Fibroblast of skin of right biceps (primary cell): ENCODE data around the gene MED25.
A peak's percentile ranks its signal among the peaks of the same experiment; 100 is the strongest.

Experiments used
- DNase-seq: peaks from one replicate; pipeline ENCODE4 v3.0.0-alpha.2; 2013

Gene MED25

DNA sequence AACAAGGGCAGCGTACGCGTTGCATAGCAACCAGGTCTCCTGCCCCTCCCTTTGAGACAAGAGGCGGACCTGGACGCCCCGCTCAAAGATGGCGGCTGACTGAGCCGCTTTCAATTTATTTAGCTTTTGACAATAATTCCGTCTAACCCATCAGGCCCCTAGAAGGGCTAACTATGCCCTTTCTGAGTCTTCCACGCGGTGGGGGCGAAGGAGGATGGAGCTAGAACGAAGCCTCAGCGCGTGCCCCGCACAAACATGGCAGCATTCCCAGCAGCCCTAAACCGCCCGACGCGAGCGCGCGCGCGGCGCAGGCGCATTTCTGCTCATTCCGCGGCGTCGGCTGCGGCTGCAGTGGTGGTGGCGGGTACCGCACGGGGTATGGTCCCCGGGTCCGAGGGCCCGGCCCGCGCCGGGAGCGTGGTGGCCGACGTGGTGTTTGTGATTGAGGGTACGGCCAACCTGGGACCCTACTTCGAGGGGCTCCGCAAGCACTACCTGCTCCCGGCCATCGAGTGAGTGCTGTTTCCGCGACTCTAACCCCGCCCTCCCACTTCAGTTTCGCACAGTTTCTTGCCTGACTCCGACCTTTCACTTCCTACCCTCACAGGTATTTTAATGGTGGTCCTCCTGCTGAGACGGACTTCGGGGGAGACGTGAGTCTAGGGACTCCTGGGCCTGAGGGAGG, at the start of gene MED25:
TSS of gene MED25 (plus strand) at position 326 of the 685 bp plus-strand sequence. CDS start at position 379, 53 bp downstream.
- peak; percentile 83 for DNase-seq

DNA sequence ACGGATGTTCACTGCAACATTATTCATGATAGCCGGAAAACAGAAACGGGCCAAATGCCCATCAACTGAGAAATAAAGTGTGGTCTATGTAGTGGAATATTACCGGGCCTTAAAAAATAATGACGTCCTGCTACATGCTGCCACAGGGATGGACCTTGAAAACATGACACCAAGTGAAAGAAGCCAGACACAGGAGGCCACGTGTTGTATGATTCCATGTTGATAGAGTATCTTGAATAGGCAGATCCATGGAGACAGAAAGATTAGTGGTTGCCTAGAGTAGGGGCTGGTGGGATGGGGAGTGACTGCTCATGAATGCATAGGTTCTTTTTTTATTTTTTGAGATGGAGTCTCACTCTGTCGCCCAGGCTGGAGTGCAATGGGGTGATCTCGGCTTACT, 47.6 kb upstream of the MED25 start:
- DNase-seq, result no peak

DNA sequence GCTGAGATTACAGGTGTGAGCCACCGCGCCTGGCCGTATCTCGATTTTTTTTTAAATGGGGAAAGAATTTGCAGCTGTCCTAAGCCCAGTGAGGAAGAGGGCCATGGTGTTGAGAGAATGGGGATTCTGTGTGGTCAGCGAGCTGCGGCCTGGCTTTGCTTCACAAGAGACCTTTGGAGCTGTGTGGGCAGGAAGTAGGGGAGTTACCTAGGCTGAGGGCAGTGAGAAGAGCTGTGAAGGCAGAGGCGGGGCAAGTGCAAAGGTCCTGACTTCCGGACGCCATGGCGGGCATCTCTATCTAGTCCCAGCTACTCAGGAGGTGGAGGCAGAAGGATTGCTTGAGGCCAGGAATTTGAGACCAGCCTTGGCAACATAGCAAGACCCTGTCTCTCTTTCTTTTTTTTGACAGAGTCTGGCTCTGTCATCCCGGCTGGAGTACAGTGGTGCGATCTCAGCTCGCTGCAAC, 46.4 kb upstream of the MED25 start:
- DNase-seq, result no peak

DNA sequence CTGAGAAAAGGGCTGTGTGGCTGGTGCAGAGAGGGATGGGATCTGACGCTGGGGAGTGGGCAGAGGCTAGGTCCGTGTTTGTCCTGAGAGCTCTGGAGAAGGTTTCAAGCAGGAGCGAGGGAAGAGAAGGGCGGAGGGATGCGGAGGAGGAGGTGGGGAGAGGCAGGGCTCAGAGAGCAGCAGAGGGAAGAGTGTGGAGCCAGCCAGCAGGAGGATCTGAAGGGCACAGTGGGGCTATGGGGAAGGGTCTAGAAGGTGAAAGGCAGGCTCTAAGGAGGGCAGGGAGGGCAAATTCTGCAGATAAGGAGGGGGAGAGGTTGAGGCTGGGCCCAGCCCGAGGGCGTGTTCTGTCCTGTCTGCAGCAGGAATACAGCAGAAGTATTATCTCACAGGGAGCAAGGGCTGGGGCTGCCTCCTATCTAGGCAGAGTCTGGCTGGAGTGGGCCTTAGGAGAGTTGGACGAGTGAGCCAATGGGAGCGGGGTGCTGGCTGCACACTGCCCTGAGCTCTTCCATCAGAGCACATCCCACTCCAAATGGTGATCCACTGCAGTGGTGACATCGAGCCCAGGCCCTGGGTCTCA, 45.1 kb upstream of the MED25 start:
- no peak for DNase-seq

DNA sequence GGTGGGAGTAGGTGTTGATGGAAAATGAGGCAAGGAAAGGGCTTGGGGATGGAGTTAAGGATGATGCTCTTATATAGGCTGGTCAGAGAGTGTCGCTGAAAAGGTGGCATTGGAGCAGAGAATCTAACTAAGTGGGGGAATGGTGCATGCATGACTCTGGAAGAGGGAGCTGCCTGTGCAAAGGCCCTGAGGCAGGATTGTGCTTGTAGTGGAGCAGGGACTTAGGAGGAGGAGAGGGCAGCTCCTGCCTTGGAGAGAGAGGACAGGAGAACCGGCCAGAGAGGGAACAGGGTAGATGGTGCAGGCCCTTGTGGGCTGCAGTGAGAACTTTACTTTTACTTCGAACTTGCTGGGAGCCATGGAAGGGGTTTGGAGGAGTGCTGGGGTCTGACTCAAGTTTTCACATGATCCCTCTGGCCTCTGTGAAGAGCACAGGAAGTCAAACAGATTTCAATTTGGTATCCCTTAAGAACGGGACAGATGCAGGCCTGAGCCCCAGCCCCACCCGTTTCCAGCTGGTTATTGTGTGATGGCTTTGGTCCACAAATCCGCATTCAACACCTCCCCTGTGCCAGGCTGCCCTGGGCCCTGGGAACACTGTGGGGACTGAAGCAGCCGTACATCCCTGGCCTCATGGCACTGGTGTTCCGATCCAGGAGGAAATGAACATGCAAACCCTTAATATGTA, 44.3 kb upstream of the MED25 start:
- no peak for DNase-seq

DNA sequence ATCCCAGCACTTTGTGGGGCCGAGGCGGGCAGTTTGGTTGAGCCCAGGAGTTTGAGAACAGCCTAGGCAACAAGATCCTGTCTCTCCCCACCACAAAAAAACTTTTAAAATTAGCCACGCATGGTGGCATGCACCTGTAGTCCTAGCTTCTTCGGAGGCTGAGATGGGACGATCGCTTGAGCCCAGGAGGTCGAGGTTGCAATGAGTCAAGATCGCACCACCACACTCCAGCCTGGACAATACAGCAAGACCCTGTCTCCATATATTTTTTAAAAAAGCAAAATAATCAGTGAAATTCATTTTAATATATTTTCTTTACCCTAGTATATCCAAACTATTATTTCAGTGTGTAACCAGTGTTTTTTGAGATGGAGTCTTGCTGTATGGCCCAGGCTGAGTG, 43.1 kb upstream of the MED25 start:
- no peak for DNase-seq

DNA sequence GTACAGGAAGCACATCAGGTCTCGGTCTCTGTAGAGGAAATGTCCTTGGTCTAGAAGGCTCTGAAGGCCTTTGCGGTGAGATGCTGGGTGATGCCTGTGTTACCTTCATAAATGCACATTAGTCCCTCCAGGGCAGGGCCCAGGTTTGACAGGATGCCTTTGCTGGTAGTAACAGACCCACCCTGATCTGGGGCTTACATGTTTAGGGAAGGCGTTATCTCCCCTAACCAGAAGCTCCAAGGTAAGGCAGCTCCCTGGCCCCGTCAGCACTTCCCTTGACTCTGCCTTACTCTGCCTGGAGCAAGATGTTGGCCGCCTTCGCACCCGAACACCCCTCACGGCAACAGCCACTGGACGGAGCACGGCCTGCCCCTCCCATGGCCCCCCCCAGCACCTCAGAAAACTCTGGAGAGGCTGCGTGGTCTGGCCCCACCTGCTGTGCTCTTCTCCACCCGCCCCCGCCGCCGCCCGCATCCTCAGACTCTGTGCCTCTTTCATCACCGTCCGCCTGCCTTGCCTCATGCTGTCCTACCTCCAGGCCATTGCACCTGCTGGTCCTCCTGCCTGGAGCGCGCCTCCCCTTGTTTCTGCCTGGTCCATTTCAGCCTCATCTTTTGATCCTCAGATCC, 42.2 kb upstream of the MED25 start:
- DNase-seq, result no peak

DNA sequence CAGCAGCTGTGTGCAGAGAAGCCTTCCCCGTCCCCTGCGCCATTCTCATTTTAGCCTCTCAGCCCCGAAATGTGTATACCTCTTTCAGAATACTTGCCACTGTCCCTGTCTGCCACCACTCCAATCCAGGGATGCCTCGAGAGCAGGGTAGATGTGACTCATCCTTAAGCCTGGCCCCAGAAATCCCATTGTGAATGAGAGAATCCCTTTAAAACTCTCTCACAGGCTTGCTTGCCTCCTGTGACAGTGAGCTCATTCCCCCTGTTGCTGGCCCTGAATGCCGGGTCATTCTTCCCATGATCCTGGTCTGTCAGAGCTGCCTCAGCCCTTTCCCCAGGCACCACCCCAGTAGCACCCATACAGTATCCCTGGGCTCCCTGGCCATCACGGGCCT, 41.7 kb upstream of the MED25 start:
- no peak for DNase-seq

DNA sequence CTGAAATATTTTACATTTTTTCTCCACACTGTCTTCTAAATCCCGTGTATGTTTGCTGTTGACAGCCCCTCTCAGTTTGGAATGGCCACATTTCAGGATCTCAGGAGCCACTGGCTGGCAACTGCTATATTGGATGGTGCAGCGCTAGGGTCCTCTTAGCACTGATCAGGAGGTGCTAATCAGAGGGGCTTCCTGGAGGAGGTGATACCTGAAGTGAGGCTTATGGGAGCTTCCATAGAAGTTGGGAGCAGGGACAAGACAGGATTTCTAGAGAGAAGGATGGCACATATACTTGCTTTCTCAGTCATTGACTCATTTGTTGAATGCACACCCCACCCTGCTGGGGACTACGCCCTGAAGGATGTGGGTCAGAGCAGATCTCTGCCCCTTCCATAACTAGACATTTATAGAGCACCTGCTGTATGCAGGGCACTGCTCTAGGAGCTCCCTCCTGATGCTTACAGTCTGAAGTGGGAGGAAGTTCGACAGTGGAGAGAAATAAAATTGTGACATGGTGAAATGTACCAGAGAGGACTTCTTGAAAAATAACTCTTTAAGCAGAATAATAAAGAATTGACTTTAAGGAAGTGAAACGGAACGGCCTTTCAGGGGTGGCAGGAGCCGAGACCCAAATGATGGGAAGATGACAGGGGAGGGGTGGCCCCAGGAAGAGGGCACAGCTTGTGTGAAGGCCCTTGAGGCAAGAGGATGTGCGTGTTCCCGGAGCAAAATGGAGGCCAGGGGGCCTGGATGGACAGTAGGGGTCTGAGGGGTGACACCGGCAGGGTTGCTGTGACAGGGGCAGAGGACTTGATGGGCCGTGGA, 38.1 kb upstream of the MED25 start:
- DNase-seq, result no peak

DNA sequence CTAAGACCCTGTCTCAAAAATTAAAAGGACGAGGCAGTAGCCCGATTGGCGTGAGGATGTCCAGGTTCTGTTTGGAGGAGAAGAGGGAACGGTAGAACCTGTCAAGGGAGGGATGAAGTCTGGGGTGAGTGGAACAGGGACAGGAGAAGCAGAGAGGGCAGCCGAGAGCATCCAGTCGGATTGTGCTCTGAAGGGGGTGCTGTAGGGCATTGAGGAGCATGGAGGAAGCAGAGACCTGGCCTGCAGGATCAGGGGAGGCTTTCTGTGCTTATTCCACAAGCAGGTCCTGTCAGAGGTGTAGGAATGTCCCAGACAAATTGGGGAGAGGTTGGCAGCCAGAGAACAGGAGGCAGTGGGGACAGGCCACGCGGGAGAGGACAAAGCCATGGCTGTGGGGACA, 37.2 kb upstream of the MED25 start:
- DNase-seq, result no peak

DNA sequence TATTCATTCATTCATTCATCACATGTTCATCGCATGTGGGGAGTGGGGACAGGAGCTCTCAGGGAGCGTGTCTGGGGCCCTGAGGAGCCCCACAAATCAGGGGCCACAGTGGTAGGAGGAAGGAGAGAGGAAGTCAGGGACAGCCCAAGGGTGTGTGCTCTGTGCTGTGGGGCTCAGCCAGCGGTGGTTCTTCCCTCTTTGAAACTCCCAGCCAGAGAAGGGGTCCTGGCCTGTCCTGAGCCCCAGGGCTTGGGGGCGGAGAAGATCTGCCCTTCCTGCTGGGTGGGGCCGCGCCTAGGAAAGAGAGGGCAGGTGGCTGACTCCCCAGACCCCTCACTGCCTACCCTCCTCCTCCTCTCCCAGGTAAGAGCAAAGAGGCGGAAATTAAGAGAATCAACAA, 36.7 kb upstream of the MED25 start:
- DNase-seq, result no peak

DNA sequence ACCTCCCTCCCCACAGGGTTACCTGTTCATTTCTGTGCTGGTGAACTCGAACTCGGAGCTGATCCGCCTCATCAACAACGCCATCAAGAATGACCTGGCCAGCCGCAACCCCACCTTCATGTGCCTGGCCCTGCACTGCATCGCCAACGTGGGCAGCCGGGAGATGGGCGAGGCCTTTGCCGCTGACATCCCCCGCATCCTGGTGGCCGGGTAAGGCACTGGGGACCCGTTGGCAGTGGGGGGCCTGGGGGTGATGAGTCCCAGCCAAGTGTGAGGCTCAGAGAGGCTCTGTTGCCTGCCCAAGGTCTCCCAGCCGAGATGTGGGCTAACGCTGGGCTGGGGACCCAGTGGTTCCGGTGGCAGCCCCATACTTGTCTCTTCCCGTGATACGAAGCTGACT, 35.6 kb upstream of the MED25 start:
- DNase-seq, result no peak

DNA sequence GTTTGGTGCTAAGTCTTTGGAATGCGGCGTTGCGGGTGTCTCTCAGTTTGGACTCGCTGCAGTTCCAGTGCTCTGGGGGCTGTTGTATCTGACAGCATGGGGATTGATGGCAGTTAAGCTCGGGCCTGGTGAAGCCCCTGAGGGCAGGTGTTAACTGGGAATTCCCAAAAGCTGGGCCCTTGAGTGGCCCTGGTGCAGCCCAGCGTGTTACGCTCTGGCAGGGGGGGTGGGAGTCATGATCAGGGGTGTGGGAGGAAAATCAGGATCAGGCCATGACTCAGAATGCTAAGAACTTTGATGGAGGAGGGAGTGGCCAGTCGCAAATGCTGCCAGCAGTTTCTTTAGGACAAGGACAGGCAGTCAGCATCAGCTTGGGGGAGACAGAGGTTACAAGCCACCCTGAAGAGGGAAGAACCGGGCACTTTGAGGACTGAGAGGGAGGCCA, 31.7 kb upstream of the MED25 start:
- DNase-seq, result peak; percentile 66

DNA sequence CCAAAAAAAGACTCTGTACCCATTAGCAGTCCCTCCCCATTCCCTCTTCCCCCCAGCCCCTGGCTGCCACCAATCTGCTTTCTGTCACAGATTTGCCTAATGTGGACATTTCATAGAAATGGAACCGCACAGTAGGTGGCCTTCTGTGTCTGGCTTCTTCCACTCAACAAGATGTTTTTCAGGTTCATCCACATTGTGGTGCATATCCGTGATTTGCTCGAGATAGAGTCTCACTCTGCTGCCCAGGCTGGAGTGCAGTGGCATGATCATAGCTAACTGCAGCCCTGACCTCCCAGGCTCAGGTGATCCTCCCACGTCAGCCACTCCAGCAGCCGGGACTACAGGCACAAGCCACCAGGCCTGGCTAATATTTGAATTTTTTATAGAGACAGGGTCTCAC, 30.3 kb upstream of the MED25 start:
- DNase-seq, result no peak

DNA sequence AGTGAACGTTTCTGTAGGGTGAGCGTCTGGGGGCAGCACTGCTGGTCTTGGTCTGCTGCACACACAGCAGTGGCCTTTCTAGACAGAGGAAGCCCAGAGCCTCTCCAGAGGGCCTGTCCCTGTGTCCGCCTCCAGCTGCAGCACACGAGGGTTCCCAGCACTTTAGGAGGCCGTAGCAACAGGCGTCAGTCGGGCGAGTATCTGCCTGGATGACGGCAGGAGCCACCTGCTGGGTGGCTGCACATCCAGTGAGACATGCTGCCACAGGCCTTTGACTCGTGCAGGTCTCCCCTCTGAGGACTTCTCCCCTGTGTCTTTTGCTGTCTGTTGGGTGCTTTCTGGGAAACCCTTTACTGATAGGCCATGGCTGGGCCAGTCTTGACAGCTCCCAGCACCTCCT, 29.2 kb upstream of the MED25 start:
- DNase-seq, result no peak

DNA sequence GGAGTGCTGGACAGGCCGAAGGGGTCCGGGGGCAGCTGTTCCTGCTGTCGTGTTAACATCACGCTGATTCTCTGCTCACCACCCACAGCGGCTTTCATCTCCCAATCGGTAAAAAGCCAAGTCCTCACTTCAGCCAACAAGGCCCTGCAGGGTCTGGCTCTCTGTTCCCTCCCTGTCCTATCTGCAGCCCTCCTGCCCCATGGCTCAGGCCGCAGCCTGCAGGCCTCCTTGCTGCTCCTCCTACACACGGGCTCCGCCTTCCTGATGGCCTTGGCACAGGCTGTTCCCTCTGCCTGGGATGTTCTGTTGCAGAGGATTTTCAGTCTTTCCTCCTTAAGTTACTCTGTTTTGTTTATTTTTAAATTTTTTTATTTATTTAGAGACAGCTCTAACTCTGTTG, 27.2 kb upstream of the MED25 start:
- DNase-seq, result no peak

DNA sequence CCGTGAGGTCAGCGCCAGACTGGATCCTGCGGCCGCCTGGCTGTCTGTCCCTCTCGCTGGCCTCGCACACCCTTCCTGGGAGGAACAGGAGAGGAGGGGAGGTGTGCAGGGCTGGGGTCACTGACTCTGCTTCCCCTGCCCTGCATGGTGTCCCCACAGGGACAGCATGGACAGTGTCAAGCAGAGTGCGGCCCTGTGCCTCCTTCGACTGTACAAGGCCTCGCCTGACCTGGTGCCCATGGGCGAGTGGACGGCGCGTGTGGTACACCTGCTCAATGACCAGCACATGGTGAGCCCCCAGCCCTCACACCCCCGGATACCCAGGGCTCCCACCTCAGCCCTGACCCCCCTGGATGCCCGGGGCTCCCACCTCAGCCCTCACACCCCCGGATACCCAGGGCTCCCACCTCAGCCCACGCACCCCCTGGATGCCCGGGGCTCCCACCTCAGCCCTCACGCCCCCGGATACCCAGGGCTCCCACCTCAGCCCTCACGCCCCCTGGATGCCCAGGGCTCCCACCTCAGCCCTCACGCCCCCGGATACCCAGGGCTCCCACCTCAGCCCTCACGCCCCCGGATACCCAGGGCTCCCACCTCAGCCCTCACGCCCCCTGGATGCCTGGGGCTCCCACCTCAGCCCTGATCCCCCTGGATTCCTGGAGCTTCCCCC, 26.2 kb upstream of the MED25 start:
- DNase-seq, result no peak

DNA sequence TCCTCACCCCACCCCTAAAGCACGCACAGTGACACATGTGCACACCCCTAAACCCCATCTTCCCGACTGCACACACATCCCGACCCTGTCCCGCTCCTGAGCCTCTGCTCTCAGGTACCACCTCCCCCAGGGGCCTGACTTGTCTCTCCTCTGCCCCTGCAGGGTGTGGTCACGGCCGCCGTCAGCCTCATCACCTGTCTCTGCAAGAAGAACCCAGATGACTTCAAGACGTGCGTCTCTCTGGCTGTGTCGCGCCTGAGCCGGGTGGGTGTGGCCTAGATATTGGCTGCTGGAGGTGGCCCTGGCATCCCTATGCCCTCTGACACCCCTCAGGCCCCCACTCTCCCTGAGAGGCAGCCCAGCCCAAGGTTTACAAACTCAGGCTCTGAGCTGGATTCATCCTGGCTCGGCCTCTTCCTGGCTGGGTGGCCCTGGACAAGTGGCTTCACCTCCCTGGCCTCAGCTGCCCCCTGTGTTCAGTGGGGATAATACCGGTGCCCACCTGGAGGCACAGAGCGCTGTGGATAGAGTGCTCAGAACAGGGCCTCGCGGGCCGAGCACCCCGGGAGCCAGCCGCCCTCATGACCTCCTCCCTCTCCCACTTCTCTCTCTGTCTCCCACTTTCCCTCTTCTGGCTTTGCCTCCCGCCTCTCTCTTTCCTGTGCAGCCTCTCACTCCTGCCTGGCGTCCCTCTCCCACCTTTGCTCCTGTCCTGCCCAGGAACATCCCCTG, 25.1 kb upstream of the MED25 start:
- DNase-seq, result no peak

DNA sequence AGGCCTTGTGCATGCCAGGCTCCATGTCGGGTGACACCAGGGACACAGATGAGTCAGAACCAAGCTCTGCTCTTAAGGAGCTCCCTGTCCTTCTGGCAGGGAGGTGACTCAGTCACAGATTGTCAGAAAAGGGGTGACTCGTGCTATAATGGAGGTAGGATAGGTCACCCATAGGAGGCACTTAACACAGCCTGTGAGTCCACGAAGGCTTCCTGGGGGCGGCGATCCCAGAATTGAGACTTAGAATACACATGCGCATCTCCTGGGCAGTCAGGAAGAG, 24.6 kb upstream of the MED25 start:
- peak; percentile 72 for DNase-seq

DNA sequence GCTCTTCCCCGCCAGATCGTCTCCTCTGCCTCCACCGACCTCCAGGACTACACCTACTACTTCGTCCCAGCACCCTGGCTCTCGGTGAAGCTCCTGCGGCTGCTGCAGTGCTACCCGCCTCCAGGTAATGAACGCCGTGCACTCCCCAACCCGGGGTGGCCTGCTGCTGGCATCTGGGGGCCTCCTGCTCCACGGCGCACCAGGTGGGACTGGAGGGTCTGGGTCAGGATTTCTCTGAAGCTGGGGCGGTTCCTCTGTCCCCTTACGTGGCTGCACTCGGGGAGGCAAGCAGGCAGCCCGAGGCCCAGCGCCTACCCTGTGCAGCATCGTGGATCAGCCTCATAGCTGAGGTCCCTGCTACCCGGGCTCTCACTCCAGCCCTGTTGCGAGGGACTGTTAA, 22.5 kb upstream of the MED25 start:
- no peak for DNase-seq

DNA sequence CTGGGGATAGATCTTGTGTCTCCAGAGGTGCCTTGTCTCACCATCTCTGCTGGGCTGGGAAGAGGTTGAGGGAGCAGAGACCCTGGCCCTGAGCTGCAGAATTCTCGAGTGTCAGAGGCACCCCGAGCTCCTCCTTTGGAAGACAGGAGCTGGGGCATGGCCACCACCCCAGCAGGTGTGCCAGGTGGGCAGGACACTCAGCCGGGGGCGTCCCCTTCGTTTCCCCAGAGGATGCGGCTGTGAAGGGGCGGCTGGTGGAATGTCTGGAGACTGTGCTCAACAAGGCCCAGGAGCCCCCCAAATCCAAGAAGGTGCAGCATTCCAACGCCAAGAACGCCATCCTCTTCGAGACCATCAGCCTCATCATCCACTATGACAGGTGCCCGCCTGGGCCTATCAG, 19.5 kb upstream of the MED25 start:
- DNase-seq, result no peak

DNA sequence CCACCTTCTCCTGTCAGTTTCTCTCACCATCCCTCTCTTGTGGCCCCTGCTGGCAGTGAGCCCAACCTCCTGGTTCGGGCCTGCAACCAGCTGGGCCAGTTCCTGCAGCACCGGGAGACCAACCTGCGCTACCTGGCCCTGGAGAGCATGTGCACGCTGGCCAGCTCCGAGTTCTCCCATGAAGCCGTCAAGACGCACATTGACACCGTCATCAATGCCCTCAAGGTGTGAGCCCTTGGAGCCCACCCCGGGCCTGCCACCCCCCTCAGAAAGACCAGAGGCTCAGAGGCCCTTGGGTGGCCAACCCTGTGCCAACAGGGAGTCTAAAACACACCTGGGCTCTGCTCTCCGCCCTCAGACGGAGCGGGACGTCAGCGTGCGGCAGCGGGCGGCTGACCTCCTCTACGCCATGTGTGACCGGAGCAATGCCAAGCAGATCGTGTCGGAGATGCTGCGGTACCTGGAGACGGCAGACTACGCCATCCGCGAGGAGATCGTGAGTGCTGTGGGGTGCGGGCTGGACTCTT, 18.8 kb upstream of the MED25 start:
- no peak for DNase-seq
